ENCODE measurements around the gene AXDND1.

AXDND1 gene

GRCh38 chr1:179575497-179576314 lies 209.9 kb downstream of the AXDND1 start, which contains the start of gene NPHS2:
NPHS2 (minus strand) TSS chr1:179575948; CDS start chr1:179575864, 84 bp downstream.
- Histone ChIP-seq H3K4me3 (replicated peaks; ENCODE audit: insufficient read depth, low read length) (peak within 1 kb of the TSS; percentile 28), H3K27me3 (ENCODE audit: insufficient read depth, poor library complexity, severe bottlenecking) (peaks cover 40% of the 10 kb centered on the region), H3K27ac (replicated peaks) (no peak within 1 kb of the TSS)
- no peak for DNase-seq (ENCODE audit: low read depth in 1 of 2, low spot score in 1 of 2)
- TF ChIP-seq GABPA (IDR thresholded peaks at IDR 0.05; ENCODE audit: low read depth) (no peak), POLR2AphosphoS5 (IDR thresholded peaks at IDR 0.05; ENCODE audit: low read depth) (no peak), SPI1 (IDR thresholded peaks at IDR 0.05; ENCODE audit: borderline replicate concordance, low read depth) (no peak)
- TF ChIP-seq, protein P1, sequence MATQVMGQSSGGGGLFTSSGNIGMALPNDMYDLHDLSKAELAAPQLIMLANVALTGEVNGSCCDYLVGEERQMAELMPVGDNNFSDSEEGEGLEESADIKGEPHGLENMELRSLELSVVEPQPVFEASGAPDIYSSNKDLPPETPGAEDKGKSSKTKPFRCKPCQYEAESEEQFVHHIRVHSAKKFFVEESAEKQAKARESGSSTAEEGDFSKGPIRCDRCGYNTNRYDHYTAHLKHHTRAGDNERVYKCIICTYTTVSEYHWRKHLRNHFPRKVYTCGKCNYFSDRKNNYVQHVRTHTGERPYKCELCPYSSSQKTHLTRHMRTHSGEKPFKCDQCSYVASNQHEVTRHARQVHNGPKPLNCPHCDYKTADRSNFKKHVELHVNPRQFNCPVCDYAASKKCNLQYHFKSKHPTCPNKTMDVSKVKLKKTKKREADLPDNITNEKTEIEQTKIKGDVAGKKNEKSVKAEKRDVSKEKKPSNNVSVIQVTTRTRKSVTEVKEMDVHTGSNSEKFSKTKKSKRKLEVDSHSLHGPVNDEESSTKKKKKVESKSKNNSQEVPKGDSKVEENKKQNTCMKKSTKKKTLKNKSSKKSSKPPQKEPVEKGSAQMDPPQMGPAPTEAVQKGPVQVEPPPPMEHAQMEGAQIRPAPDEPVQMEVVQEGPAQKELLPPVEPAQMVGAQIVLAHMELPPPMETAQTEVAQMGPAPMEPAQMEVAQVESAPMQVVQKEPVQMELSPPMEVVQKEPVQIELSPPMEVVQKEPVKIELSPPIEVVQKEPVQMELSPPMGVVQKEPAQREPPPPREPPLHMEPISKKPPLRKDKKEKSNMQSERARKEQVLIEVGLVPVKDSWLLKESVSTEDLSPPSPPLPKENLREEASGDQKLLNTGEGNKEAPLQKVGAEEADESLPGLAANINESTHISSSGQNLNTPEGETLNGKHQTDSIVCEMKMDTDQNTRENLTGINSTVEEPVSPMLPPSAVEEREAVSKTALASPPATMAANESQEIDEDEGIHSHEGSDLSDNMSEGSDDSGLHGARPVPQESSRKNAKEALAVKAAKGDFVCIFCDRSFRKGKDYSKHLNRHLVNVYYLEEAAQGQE (IDR thresholded peaks at IDR 0.05; ENCODE audit: insufficient replicate concordance, low read depth) = no peak
- TF ChIP-seq, protein P2, sequence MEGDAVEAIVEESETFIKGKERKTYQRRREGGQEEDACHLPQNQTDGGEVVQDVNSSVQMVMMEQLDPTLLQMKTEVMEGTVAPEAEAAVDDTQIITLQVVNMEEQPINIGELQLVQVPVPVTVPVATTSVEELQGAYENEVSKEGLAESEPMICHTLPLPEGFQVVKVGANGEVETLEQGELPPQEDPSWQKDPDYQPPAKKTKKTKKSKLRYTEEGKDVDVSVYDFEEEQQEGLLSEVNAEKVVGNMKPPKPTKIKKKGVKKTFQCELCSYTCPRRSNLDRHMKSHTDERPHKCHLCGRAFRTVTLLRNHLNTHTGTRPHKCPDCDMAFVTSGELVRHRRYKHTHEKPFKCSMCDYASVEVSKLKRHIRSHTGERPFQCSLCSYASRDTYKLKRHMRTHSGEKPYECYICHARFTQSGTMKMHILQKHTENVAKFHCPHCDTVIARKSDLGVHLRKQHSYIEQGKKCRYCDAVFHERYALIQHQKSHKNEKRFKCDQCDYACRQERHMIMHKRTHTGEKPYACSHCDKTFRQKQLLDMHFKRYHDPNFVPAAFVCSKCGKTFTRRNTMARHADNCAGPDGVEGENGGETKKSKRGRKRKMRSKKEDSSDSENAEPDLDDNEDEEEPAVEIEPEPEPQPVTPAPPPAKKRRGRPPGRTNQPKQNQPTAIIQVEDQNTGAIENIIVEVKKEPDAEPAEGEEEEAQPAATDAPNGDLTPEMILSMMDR (IDR thresholded peaks at IDR 0.05; ENCODE audit: insufficient read depth, low read length) = no peak

DNA sequence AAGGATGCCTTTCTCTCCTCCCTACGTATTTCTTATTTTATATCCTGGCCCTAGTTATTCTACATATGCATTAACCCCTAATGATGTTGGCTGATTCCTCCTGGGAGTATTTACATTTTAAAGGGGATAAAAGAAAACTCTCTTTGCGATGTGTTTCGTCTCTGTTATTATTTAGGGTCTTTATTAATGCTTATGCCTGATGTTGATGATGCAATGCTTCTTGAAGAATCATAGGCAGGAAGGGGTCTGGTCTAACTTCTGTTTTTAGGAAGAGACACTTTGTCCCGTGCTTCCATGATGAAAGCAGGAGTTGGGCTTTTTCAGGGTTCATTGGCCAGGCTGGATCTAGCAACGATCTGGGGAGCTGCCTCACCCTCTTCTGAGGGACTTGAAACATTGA lies 210.7 kb downstream of the AXDND1 start:
- no peak for DNase-seq (ENCODE audit: low read depth in 1 of 2, low spot score in 1 of 2)
- Histone ChIP-seq H3K27ac (replicated peaks) (no peak overlapping the region), H3K27me3 (ENCODE audit: insufficient read depth, poor library complexity, severe bottlenecking) (peaks cover 40% of the 10 kb centered on the region), H3K4me3 (replicated peaks; ENCODE audit: insufficient read depth, low read length) (no peak overlapping the region)
- no peak for TF ChIP-seq SPI1 (IDR thresholded peaks at IDR 0.05; ENCODE audit: borderline replicate concordance, low read depth)
- TF ChIP-seq, protein P2 (IDR thresholded peaks at IDR 0.05; ENCODE audit: insufficient read depth, low read length) = no peak
- TF ChIP-seq, protein P1 (IDR thresholded peaks at IDR 0.05; ENCODE audit: insufficient replicate concordance, low read depth) = no peak
- TF ChIP-seq POLR2AphosphoS5 (IDR thresholded peaks at IDR 0.05; ENCODE audit: low read depth) = no peak
- no peak for TF ChIP-seq GABPA (IDR thresholded peaks at IDR 0.05; ENCODE audit: low read depth)

- peaks cover 23% of the 10 kb centered on the region for H3K27me3 ChIP-seq (ENCODE audit: insufficient read depth, poor library complexity, severe bottlenecking)
- no peak for DNase-seq (ENCODE audit: low read depth in 1 of 2, low spot score in 1 of 2)
Observed at GRCh38 chr1:179583771-179584320, 218.1 kb downstream of the AXDND1 start.

More at GRCh38 chr1:179583771-179584320, 218.1 kb downstream of the AXDND1 start:
- Histone ChIP-seq H3K27ac (replicated peaks) (no peak overlapping the region), H3K4me3 (replicated peaks; ENCODE audit: insufficient read depth, low read length) (no peak overlapping the region)
- TF ChIP-seq POLR2AphosphoS5 (IDR thresholded peaks at IDR 0.05; ENCODE audit: low read depth) (no peak), SPI1 (IDR thresholded peaks at IDR 0.05; ENCODE audit: borderline replicate concordance, low read depth) (no peak), GABPA (IDR thresholded peaks at IDR 0.05; ENCODE audit: low read depth) (no peak)
- TF ChIP-seq, protein P2 (IDR thresholded peaks at IDR 0.05; ENCODE audit: insufficient read depth, low read length) = no peak
- TF ChIP-seq, protein P1 (IDR thresholded peaks at IDR 0.05; ENCODE audit: insufficient replicate concordance, low read depth) = no peak

All from HL-60 (cell line).